Ovary (tissue), 3 donors: Measurements from ENCODE around the gene MAP3K1.

Source experiments
- POLR2A ChIP-seq: fragments of 450-650 bp; IDR thresholded peaks from one replicate; pipeline ENCODE4 v1.6.1; 2017; ENCODE audit warnings: antibody characterized with exemption, mild to moderate bottlenecking, moderate library complexity
- TF ChIP-seq, protein P1 (sequence below), 3 donors: fragments of 450-650 bp in 2 of 3; fragments of 200-600 bp in 1 of 3; IDR thresholded peaks; one replicate each; pipeline versions ENCODE4 v1.5.1 to v1.8.0; 2016 to 2022; ENCODE audit warnings: antibody characterized with exemption in 3 of 3, mild to moderate bottlenecking in 1 of 3
- donor health status: DM: no; HTN: no; CAD: no.

DNA sequence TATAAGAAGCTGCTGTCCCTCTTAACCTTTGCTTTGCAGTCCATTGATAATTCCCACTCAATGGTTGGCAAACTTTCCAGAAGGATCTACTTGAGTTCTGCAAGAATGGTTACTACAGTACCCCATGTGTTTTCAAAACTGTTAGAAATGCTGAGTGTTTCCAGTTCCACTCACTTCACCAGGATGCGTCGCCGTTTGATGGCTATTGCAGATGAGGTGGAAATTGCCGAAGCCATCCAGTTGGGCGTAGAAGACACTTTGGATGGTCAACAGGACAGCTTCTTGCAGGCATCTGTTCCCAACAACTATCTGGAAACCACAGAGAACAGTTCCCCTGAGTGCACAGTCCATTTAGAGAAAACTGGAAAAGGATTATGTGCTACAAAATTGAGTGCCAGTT is 66.2 kb downstream of the MAP3K1 start:
- TF ChIP-seq POLR2A, result no peak
- TF ChIP-seq, protein P1, sequence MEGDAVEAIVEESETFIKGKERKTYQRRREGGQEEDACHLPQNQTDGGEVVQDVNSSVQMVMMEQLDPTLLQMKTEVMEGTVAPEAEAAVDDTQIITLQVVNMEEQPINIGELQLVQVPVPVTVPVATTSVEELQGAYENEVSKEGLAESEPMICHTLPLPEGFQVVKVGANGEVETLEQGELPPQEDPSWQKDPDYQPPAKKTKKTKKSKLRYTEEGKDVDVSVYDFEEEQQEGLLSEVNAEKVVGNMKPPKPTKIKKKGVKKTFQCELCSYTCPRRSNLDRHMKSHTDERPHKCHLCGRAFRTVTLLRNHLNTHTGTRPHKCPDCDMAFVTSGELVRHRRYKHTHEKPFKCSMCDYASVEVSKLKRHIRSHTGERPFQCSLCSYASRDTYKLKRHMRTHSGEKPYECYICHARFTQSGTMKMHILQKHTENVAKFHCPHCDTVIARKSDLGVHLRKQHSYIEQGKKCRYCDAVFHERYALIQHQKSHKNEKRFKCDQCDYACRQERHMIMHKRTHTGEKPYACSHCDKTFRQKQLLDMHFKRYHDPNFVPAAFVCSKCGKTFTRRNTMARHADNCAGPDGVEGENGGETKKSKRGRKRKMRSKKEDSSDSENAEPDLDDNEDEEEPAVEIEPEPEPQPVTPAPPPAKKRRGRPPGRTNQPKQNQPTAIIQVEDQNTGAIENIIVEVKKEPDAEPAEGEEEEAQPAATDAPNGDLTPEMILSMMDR (IDR thresholded peaks at IDR 0.05), result no peak
